HG03060 (cell line): ENCODE results near the gene C2orf92.

Source experiments
- ATAC-seq: cut with Tn5 transposase; IDR thresholded peaks from one replicate; pipeline ENCODE4 v1.9.1; 2021; ENCODE audit warnings: low read depth, moderate number of reproducible peaks; ENCODE audit not compliant: unreplicated experiment

Gene C2orf92

GRCh38 chr2:97740590-97741182 lies 71.2 kb downstream of the C2orf92 start:
- no peak for ATAC-seq

- no peak for ATAC-seq
Measured at GRCh38 chr2:97741251-97741650, 71.7 kb downstream of the C2orf92 start.

DNA sequence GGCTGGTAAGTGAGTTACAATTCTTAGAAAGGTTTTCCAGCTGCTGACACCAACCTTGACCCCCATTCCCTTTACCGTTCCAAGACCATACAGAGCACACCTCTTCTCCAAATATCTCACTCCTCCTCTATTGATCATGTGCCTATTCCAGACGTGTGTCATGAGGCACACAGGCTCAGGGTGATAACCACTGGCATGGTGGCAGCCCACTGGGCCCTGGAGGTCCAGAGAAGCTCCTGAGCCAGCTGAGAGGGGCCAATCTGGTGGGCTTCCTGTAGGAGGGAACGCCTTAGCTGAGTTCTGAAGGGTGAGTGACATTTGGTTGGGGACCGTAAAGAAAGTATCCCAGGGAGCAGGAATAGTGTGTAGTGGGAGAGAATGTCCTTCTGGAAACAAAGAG lies 72.2 kb downstream of the C2orf92 start:
- no peak for ATAC-seq

DNA sequence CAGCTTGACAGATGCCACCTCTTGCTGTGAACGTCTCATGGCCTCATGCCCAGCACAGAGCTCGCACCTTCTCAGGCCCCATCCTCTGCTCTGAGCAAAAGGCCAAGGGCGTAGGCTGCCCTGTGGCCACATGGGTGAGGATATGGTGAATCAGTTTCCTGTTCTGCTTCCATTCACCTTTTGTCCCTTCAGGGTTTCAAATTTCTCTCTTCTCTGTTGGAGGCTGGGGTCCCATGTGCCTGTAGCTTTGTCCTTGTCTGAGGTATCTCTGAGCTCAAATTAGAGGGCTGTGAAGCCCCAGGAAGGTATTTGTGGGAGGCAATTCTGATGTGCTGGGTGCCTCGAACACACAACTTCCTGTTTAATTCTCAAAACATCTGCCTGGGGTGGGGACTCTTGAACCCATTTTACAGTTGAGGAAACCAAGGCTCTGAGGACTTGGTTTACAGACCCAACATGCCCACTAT lies 72.9 kb downstream of the C2orf92 start:
- ATAC-seq = no peak

DNA sequence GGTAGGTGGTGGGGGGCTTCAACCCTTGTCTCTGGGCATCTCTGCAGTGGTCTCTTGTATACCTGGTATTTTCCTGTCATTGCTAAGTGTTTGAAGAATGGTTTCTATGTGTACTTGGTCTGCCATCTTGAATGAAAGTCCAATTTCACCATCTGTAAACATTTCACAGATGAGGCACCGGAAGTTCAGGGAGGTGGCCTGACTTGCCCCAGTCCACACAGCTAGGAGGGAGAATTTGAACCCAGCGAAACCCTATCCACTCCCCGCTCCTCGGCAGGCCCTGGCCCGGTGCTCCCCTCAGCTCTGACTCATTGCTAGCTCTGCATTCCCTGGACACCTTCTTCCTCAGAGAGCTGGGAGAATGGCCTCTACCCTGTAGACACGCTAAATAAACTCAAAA lies 74.4 kb downstream of the C2orf92 start:
- no peak for ATAC-seq

DNA sequence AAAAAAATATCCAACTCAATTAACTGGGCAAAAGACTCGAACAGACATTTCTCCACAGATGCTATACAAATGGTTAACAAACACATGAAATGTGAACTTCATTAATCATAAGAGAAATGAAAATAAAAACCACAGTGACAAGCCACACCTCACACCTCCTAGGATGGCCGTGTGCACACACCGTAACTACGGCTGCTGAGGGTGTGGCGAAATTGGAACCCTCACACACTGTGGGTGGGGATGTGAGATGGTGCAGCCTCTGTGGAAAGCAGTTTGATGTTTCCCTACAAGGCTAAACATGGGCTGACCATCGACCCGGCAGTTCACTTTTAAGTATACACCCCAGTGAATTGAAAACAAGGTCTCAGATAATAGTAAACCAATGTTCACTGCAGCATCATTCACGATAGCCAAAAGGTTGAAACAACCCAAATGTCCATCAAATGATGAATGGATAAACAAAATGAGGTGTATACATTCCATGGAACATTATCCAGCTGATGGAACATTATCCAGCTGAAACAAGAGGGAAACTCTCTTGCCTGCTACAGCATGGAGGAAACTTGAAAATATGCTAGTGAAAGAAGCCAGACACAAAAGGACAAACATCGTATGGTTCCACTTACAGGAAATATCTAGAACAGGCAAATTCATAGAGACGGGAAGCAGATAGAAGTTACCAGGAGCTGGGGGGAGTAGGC lies 76.1 kb downstream of the C2orf92 start:
- no peak for ATAC-seq

GRCh38 chr2:97747285-97747684 lies 77.8 kb downstream of the C2orf92 start:
- ATAC-seq = no peak

DNA sequence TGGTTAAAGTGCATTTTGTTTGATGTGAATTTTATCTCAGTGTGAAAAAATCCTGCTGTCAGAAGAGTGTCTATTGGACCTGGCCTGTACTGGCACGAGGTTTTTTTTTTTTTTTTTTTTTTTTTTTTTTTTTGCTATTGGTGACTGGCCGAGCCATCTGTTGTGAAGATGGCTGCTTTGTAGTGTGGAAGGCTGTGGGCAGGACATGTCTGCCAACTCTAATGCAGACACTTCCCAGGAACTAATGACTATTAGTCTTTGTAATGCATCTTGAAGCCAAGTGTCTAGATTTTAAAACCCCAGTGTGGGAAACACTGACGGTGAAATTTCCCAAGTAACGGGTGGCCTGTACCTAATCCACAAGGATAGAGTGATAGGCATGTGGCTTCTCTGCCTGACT lies 78.2 kb downstream of the C2orf92 start:
- ATAC-seq = no peak

- ATAC-seq = no peak
Measured at GRCh38 chr2:97749581-97749980, 80.1 kb downstream of the C2orf92 start.

- no peak for ATAC-seq
Measured at GRCh38 chr2:97750017-97750416, 80.5 kb downstream of the C2orf92 start.

DNA sequence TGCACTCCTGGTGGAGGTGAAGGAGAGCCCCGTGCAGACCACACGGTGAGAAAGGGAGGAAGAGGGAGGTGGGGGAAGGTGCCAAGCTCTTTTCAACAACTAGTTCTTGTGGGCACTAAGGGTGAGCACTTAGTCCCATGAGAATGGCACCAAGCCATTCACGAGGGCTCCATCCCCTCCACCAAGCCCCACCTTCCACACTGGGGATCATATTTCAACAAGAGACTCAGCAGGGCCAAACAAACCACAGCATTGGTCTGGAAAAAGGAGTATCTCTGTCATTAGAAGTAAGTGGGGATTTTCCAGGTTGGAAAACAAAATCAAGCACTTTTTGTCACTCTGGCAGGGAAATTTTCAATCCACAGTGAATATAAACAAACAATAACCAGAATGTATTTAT lies 82.2 kb downstream of the C2orf92 start:
- no peak for ATAC-seq
